GM12875 (cell line): Measurements from ENCODE around the gene TRPC4AP.
"Not testable (repeated sequence)": the region's sequence is repeated elsewhere in the genome, so short reads cannot be mapped to it uniquely, and the experiment has no call there.

Experiments used
- H3K4me3 ChIP-seq: one replicate; pipeline ENCODE4 v1.5.1; 2011; ENCODE audit warnings: low read depth, low read length, control low read depth
- TF ChIP-seq, protein P1 (sequence below): IDR thresholded peaks from 2 replicates; pipeline ENCODE4 v1.5.1; 2011; ENCODE audit warnings: low read depth, mild to moderate bottlenecking, control low read depth, inconsistent platforms, low read length, moderate library complexity, borderline replicate concordance; ENCODE audit not compliant: insufficient read depth

The TRPC4AP gene

DNA sequence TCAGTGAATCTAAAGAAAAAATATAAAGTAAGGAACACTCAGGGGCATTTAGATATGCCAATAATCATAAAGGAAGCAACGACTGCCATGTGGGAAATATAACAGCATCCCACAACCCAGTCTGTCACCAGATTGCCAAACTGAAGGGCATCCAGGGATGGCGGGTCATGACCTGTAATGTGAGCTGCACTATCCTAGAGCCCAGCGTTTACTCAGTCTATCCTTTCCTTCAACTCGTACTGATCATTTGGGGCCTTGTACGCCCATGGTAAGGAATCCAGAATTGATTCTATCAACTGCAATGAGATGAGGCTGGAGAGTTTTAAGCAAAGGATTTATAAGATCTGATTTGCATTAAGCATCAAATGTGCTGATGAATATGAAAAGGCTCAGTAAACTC lies 5.3 kb downstream of the TRPC4AP start:
- H3K4me3 ChIP-seq = no peak overlapping the region
- TF ChIP-seq, protein P1, sequence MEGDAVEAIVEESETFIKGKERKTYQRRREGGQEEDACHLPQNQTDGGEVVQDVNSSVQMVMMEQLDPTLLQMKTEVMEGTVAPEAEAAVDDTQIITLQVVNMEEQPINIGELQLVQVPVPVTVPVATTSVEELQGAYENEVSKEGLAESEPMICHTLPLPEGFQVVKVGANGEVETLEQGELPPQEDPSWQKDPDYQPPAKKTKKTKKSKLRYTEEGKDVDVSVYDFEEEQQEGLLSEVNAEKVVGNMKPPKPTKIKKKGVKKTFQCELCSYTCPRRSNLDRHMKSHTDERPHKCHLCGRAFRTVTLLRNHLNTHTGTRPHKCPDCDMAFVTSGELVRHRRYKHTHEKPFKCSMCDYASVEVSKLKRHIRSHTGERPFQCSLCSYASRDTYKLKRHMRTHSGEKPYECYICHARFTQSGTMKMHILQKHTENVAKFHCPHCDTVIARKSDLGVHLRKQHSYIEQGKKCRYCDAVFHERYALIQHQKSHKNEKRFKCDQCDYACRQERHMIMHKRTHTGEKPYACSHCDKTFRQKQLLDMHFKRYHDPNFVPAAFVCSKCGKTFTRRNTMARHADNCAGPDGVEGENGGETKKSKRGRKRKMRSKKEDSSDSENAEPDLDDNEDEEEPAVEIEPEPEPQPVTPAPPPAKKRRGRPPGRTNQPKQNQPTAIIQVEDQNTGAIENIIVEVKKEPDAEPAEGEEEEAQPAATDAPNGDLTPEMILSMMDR = no peak

DNA sequence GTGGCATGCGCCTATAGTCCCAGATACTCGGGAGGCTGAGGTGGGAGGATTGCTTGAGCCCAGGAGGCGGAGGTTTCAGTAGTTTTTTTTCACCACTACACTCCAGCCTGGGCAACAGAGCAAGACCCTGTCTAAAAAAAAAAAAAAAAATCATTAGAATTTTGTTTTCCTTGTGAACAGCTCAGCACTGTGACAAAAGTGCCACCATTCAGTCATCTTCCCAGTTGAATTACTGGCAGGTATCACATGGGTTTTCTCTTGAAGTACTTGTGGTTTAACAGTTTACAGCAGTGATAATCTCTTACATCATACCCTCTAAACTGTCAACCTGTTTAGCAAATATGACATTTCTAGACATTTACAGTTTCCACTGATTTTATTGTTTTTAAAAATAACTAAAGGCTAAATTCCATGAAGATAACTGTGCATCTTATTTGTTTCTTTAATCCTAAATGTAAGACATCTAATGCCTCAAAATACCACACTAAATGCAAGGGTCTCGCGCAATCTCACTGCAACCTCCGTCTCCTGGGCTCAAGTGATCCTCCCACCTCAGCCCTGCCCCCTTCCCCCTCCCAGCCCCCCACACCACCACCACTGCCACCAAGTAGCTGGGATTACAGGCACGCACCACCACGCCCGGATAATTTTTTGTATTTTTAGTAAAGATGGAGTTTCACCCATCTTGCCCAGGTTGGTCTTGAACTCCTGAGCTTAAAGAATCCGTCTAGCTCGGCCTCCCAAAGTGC lies 7.0 kb downstream of the TRPC4AP start:
- TF ChIP-seq, protein P1 = no peak
- no peak overlapping the region for H3K4me3 ChIP-seq

DNA sequence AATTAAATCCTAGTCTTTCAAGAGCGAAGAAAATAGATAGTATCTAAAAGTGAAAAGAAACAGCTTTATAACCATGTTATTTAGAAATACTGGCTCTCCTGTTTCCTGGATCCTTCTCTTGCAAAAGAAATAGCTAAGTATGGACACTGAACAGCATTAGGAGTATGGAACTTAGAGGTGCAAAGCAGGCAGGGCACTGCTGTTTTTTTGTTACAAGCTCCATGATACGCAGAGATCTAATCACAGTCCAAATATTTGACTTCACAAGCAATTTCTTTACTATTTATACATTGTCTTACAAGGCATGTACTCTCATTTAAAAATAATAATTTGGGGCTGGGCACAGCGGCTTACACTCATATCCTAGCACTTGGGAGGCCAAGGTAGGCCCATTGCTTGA lies 7.6 kb downstream of the TRPC4AP start:
- H3K4me3 ChIP-seq = no peak overlapping the region
- TF ChIP-seq, protein P1 = no peak

DNA sequence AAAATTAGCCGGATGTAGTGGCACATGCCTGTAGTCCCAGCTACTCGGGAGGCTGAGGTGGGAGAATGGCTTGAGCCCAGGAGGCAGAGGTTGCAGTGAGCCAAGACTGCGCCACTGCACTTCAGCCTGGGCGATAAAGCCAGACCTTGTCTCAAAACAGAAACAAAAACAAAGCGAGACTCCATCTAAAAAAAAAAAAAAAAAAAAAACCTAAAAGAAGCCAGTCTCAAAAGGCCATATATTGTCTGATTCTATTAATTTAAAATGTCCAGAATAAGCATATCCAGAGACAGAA lies 12.3 kb downstream of the TRPC4AP start:
- not testable (repeated sequence) for H3K4me3 ChIP-seq

DNA sequence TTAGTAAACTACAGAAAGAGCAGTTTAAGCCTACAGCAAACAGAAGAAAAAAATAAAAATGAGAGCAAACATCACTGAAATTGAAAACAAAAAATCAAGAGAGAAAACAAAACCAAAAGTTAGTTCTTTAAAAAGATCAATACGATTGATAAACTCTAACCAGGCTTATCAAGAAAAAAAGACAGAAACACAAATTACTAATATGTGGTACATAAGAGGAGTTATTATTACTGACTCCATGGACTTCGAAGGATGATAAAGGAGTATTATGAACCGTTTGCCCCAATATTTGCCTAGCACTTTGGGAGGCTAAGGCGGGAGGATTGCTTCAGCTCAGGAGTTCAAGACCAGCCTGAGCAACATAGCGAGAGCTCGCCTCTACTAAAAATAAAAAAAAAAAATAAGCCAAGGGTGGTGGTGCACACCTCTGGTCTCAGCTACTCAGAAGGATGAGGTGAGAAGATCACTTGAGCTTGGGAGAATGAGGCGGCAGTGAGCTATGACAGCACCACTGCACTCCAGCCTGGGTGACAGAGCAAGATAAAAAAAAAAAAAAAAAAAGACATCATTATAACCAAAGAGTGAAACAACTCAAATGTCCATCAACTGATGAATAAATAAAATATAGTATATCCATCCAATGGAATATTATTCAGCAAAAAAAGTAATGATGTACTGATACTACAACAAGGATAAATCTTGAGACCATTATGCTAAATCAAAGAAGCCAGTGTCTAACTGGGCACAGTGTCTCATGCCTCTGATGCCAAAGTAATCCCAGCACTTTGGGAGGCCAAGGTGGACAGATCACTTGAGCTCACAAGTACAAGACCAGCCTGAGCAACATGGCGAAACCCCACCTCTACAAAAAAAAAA lies 12.9 kb downstream of the TRPC4AP start:
- no peak overlapping the region for H3K4me3 ChIP-seq
- TF ChIP-seq, protein P1 = no peak

DNA sequence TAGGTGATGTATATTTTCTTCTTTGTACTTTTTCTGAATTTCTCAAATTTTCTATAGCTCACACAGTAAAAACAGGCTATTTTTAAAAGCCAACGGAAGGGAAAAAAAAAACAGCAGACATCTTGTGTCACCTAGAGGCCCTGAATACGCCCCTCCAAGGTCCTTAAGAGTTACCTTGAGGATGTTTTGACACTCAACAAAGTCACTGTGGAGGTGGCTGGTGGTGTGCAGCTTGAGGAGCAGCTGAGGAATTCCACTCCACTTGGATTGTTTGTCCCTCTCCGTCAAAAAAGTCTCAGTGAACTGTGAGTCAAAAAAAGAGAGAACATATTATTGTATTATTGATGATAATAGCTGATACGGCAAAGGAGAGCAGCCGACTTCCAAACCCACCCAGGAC lies 14.7 kb downstream of the TRPC4AP start:
- TF ChIP-seq, protein P1 = no peak
- no peak overlapping the region for H3K4me3 ChIP-seq

DNA sequence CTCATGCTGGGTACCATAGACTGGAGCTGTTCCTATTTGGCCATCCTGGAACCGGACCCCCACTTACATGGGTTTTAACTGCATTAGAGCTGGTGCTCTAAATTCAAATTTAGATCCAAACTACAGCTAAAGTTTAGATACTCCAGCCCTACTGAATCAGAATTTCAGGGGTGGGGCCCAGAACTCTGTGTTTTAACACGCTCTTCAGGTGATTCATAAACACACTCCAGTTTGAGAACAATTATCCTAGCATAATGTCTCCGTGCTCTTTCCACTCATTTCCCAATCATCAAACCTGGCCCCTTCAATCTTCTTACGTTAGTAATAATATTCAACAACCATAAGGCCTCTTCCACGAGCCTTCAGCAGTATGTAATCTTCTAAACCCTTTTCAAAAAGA lies 15.3 kb downstream of the TRPC4AP start:
- TF ChIP-seq, protein P1 = no peak

DNA sequence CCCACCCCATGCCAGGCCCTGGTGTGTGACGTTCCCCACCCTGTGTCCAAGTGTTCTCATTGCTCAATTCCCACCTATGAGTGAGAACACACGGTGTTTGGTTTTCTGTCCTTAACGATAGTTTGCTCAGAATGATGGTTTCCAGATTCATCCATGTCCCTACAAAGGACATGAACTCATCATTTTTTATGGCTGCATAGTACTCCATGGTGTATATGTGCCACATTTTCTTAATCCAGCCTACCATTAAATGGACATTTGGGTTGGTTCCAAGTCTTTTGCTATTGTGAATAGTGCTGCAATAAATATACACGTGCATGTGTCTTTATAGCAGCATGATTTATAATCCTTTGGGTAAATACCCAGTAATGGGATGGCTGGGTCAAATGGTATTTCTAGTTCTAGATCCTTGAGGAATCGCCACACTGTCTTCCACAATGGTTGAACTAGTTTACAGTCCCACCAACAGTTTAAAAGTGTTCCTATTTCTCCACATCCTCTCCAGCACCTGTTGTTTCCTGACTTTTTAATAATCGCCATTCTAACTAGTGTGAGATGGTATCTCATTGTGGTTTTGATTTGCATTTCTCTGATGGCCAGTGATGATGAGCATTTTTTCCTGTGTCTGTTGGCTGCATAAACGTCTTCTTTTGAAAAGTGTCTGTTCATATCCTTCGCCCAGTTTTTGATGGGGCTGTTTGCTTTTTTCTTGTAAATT lies 21.0 kb downstream of the TRPC4AP start:
- not testable (repeated sequence) for H3K4me3 ChIP-seq

More for the DNA sequence above, 15.3 kb downstream of the TRPC4AP start:
- no peak overlapping the region for H3K4me3 ChIP-seq
